Liver (tissue), 3 donors: ENCODE results near the gene DCST2.

ENCODE experiments used
- CTCF ChIP-seq: fragments of 150-350 bp; IDR thresholded peaks from 2 replicates; pipeline ENCODE4 v1.5.1; 2017; ENCODE audit warnings: improper control_type of control experiment, low read depth, low read length; ENCODE audit not compliant: missing input control
- RAD21 ChIP-seq, 2 donors: IDR thresholded peaks; 2 replicates each; pipeline ENCODE4 v1.6.1; 2016; ENCODE audit warnings: antibody characterized with exemption in 2 of 2, mild to moderate bottlenecking in 2 of 2
- TAF1 ChIP-seq: conservative IDR thresholded peaks from 2 replicates; pipeline ENCODE4 v1.6.1; 2016; ENCODE audit warnings: antibody characterized with exemption, mild to moderate bottlenecking
- donor health status: healthy.
- donor health status: healthy.

GRCh38 chr1:155064832-155065429 is 31.4 kb upstream of the DCST2 start:
- no peak for TF ChIP-seq RAD21 (IDR thresholded peaks at IDR 0.05)
- no peak for TF ChIP-seq CTCF
- no peak for TF ChIP-seq TAF1
